Measurements from ENCODE around the gene GSTK1. TPM values are rescaled to one million over a fixed set of nuclear protein-coding genes. Genes with fewer than 3 reads are reported as not detected.

The GSTK1 gene
- total and polyA plus RNA-seq, 10 of the 15 experiments (the other 5 are each of a cell fraction or from before 2014, with no cell fraction given) = 76.2 to 166 (median 127) TPM

- no peak for TF ChIP-seq BCLAF1 (IDR thresholded peaks at IDR 0.05)
- no peak for TF ChIP-seq IRF4 (IDR thresholded peaks at IDR 0.05; ENCODE audit: low read depth, low read length)
- TF ChIP-seq ZZZ3 (IDR thresholded peaks at IDR 0.05; ENCODE audit: control insufficient read depth, insufficient read length, low read depth) = no peak
- no peak for TF ChIP-seq PKNOX1 (IDR thresholded peaks at IDR 0.05)
- TF ChIP-seq ATF7 (IDR thresholded peaks at IDR 0.05; ENCODE audit: low read depth) = no peak
- TF ChIP-seq ZNF207 (IDR thresholded peaks at IDR 0.05; ENCODE audit: borderline replicate concordance) = no peak
- TF ChIP-seq FOXK2 (IDR thresholded peaks at IDR 0.05) = no peak
- TF ChIP-seq NFYA (IDR thresholded peaks at IDR 0.05; ENCODE audit: borderline replicate concordance, low read depth, low read length) = no peak
- no peak for TF ChIP-seq ZBTB40 (IDR thresholded peaks at IDR 0.05; ENCODE audit: borderline replicate concordance)
- no peak for TF ChIP-seq JUND (IDR thresholded peaks at IDR 0.05; ENCODE audit: low read depth, low read length)
These were observed 16.9 kb downstream of the GSTK1 start (continued) for GRCh38 chr7:143280160-143280559.
